Middle frontal gyrus (tissue), 1 donor: Measurements from ENCODE around the gene CALM1.

ENCODE experiments used
- DNase-seq: peaks from one replicate; pipeline ENCODE4 v3.0.0-alpha.2; 2015; ENCODE audit warnings: low spot score; ENCODE audit errors: extremely low spot score

Gene CALM1

GRCh38 chr14:90442388-90442787 lies 45.6 kb downstream of the CALM1 start:
- DNase-seq: no peak

GRCh38 chr14:90443161-90444076 lies 46.6 kb downstream of the CALM1 start:
- no peak for DNase-seq

DNA sequence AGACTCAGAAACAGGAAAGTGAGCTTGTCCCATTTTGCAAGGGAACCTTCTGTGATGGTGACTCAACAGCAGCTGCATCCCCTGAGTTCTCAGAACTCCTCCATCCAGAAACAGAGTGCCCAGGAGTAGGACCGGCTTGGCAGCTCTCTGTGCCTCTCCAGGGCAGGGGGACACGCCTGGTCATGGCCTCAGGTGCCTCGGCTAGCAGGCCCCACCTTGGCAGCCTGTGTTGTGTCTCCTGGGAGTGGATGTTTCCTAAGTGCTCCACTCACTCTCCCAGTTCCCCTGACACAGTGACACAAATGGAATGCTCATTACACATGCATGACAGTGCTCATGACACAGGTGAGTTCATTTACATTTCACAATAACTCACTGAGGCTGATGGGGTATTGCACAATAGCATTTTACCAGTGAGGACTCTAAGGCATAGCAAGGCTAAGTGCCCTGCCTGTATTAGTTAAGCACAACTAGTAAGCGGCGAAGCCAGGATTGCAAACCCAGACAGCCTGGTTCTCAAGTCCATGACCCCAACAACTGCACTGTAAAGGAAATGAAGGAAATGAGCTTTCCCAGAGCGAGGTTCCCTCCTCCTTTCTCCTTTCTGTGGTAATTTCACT lies 47.4 kb downstream of the CALM1 start:
- no peak for DNase-seq

DNA sequence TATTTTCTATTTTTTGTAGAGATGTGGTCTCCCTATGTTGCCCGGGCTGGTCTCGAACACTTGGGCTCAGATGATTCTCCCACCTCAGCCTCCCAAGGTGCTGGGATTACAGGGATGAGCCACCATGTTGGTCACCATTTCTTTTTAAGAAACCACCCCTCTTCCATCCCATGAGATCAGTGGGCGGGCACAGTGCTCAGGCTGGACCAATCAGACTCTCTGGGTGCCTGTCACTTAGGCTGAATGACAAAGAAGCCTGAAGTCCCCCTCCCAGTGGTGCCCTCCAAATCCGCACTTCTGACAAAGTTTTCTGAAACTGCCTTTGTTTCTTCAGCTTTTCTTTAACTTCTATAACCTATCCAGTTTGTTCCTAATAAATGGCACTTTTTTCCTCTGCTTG lies 48.2 kb downstream of the CALM1 start:
- no peak for DNase-seq

DNA sequence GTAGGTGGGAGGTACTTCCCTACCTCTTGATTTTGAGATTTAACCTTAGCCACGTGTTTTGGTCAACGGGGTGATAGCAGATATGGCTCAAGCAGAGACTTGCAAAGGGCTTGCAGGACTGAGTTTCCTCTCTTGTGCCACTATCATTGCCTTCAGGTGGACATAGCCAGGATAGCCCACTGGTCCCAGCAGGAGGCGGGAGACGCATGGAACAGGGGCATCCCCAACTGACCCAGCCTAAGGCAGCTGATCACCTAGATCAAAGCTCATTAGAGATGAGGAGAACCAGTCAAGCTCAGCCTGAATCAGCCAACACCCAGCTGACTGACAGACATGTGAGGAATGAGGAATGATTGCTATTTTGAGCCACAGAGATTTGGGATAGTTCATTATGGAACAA lies 49.6 kb downstream of the CALM1 start:
- DNase-seq: no peak

- DNase-seq: no peak
Observed at GRCh38 chr14:90447720-90448497, 51.1 kb downstream of the CALM1 start.

DNA sequence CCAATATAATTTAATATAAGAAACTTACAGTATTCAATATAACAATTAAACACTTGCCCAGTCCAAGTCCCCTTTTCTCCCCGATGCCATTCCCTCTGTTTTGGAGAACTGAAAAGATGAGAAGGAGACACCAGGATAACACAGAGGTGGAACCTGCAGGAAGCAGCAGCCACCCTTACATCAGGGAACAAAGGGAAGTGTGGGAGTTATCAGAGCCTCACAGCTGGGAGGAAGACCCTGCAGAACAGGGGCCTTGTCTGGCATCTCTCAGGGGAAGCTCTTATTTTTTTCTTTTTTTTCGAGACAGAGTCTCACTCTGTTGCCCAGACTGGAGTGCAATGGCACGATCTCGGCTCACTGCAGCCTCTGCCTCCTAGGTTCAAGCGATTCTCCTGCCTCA lies 52.6 kb downstream of the CALM1 start:
- DNase-seq: no peak

GRCh38 chr14:90450151-90450550 lies 53.3 kb downstream of the CALM1 start:
- no peak for DNase-seq

GRCh38 chr14:90450667-90451066 lies 53.8 kb downstream of the CALM1 start:
- DNase-seq: no peak

DNA sequence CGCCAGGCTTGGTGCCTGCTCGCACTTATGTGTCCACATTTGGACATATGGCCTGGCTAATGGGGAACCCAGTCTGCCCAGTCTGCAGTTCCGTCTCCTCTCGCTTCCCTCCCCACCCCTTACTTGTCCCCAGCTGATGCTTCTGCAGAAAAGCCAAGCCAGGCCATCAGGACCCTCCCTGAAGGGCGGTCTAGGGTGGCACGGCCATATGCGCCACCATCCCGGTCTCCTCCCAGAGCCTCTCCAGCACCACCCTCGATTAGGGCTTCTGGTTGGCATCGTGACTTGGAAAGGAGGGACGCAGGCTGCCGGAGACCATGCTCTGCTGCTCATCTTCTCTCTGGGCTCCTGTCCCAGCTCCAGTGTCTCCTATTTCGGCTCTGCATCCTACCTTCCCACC lies 54.6 kb downstream of the CALM1 start:
- DNase-seq: no peak

GRCh38 chr14:90451961-90452360 lies 55.1 kb downstream of the CALM1 start:
- no peak for DNase-seq

GRCh38 chr14:90452366-90452765 lies 55.5 kb downstream of the CALM1 start:
- no peak for DNase-seq

DNA sequence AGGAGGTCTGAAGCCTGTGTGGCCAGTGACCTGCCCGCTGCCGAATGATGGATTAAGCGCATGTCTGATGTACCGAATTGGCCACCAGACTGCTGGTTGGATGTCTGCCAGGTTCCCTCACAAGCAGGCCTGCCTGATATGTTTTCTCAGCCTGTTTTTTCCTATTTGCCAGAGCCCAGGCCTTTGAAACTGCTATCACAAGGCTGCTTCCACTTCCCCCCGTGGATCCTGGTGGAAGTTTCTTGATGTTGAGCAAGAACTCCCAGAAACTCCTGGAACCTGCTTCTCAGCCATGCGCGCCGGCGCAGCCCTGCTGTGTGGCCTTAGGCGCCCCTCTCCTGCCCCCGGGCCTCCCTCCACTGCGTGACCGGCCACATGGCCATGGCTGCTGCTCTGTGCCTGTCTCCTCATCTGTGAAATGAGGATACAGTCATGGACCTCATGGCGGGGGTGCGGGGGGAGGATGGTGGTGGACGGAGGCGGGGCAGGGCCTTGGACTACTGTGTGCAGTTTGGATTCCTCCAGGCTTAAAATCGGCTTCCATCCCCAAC lies 56.6 kb downstream of the CALM1 start:
- DNase-seq: no peak

DNA sequence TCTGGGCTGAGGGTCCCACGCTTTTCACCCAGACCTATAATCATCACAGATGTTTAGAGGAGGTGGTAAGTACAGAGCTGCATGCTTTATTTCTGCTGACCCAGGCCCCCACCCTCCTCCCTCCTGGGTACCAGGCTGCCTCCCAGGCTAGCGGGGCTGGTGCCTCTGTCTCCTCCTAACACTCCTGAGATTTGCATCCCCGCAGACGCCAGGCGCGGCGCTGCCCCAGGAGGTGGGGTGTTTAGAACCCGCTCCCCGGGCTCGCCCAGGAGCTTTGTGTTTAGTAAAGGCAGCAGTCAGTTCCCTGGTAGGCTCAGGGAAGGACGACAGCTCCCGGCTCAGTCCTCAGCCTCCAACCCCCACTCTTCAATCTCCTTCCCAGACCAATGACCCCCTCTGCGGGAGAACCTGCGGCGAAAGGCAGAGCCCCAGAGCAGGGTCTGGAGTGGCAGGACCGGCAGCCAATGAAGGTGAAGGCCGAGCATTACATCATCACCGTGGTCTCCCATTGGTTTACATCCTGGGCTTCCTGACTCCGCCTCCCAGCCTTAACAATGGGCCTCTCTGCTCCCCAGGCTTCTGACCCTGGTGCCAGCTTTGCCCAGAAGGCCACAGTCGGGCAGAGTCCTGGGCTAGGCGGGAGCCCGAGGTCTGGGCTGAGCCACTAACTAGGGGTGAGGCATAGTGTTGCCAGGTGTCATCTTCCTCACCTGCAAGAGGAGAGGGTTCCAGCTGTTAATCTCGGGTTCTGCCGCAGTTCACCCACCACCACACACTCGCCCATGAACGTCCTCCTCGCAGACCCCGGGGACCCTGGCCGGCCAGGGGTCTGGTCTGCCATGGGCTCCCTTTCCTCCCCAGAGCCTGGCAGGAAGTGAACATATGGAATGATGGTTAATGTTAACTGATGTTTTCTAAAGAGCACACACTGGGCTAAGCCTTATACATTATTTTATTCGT lies 57.5 kb downstream of the CALM1 start:
- DNase-seq: peak; percentile 95

DNA sequence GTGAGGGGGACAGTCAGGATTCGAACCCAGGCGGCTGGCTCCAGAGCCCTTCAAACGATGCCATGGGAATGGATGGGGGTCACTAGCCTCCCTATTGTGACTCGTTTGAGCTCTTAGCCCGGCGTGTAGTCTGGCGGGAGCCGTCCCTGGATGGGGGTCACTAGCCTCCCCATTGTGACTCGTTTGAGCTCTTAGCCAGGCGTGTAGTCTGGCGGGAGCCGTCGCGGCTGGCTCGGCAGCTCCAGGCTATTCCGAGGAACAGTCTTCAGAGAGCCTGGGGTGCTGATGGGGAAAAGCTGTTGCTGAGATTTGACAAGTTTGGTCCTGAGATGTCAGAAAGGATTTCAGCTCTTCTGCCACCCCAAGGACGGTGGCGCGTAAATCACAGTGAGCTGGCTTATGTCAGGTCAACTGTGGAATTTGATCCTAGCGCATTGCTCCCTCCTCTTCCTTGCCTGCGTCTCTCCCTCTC lies 58.3 kb downstream of the CALM1 start:
- DNase-seq: no peak

- DNase-seq: no peak
Observed at GRCh38 chr14:90456551-90456950, 59.7 kb downstream of the CALM1 start.

- DNase-seq: no peak
Observed at GRCh38 chr14:90457186-90457585, 60.4 kb downstream of the CALM1 start.
